HG03558 (cell line): ENCODE measurements around the gene CKB.

Experiments used
- ATAC-seq: cut with Tn5 transposase; IDR thresholded peaks from one replicate; pipeline ENCODE4 v1.9.1; 2021; ENCODE audit warnings: moderate number of reproducible peaks; ENCODE audit not compliant: unreplicated experiment; ENCODE audit errors: extremely low read depth

CKB gene

GRCh38 chr14:103492156-103492925, 30.3 kb downstream of the CKB start:
- no peak for ATAC-seq

- no peak for ATAC-seq
Measured at GRCh38 chr14:103491691-103492090, 30.9 kb downstream of the CKB start.

- no peak for ATAC-seq
Measured at GRCh38 chr14:103489621-103490020, 33.0 kb downstream of the CKB start.

- ATAC-seq, result no peak
Measured at GRCh38 chr14:103488960-103489359, 33.7 kb downstream of the CKB start.

- no peak for ATAC-seq
Measured at GRCh38 chr14:103488071-103488470, 34.6 kb downstream of the CKB start.

GRCh38 chr14:103485504-103485903, 37.1 kb downstream of the CKB start:
- no peak for ATAC-seq

GRCh38 chr14:103483600-103483999, 39.0 kb downstream of the CKB start:
- no peak for ATAC-seq

- no peak for ATAC-seq
Measured at GRCh38 chr14:103480595-103480994, 42.0 kb downstream of the CKB start.

GRCh38 chr14:103476631-103477030, 46.0 kb downstream of the CKB start:
- no peak for ATAC-seq

- ATAC-seq, result no peak
Measured at GRCh38 chr14:103476065-103476464, 46.6 kb downstream of the CKB start.

- ATAC-seq, result no peak
Measured at GRCh38 chr14:103474893-103475292, 47.7 kb downstream of the CKB start.

GRCh38 chr14:103472939-103473338, 49.7 kb downstream of the CKB start:
- no peak for ATAC-seq
